Astrocyte (in vitro differentiated cells and primary cell): ENCODE measurements around the gene TNIK. TPM values are rescaled to one million over a fixed set of nuclear protein-coding genes. Genes with fewer than 3 reads are reported as not detected.

Source experiments
- DNase-seq: peaks from one replicate; pipeline ENCODE4 v3.0.0-alpha.2; 2010; ENCODE audit warnings: low read depth
- FAIRE-seq: peaks from 2 replicates; lab custom pipeline; 2011; peaks lifted over from hg19 to GRCh38; lab: Jason Lieb, UNC
- H2AFZ ChIP-seq: 2 replicates; pipeline ENCODE4 v1.6.0; 2012; ENCODE audit warnings: low read depth, low read length, inconsistent platforms
- H3K27ac ChIP-seq: 2 replicates; pipeline ENCODE4 v1.5.1; 2011; ENCODE audit warnings: low read depth, low read length, inconsistent platforms
- H3K27me3 ChIP-seq: 2 replicates; pipeline ENCODE4 v1.6.0; 2011; ENCODE audit warnings: low read length, inconsistent platforms; ENCODE audit not compliant: insufficient read depth
- H3K36me3 ChIP-seq: 2 replicates; pipeline ENCODE4 v1.5.1; 2011; ENCODE audit warnings: low read length, inconsistent platforms; ENCODE audit not compliant: insufficient read depth
- H3K4me1 ChIP-seq: 2 replicates; pipeline ENCODE4 v1.5.1; 2011; ENCODE audit warnings: low read length, inconsistent platforms; ENCODE audit not compliant: insufficient read depth
- H3K4me2 ChIP-seq: 2 replicates; pipeline ENCODE4 v1.6.0; 2012; ENCODE audit warnings: low read length, inconsistent platforms
- H3K4me3 ChIP-seq: 2 replicates; pipeline ENCODE4 v1.5.1; 2011; ENCODE audit warnings: low read depth, mild to moderate bottlenecking, low read length, inconsistent platforms; ENCODE audit not compliant: insufficient read depth
- H3K79me2 ChIP-seq: 2 replicates; pipeline ENCODE4 v1.6.0; 2012; ENCODE audit warnings: mild to moderate bottlenecking, low read length, inconsistent platforms; ENCODE audit not compliant: insufficient read depth
- H3K9ac ChIP-seq: 2 replicates; pipeline ENCODE4 v1.6.0; 2012; ENCODE audit warnings: mild to moderate bottlenecking, low read length, inconsistent platforms
- H3K9me3 ChIP-seq: 2 replicates; pipeline ENCODE4 v1.5.1; 2012; ENCODE audit warnings: low read depth, mild to moderate bottlenecking, low read length, inconsistent platforms; ENCODE audit not compliant: insufficient read depth
- H4K20me1 ChIP-seq: 2 replicates; pipeline ENCODE4 v1.6.0; 2012; ENCODE audit warnings: low read length, inconsistent platforms; ENCODE audit not compliant: insufficient read depth
- H3K27ac Mint-ChIP-seq: one replicate; pipeline ENCODE4 v1.8.0; 2021; ENCODE audit warnings: mild to moderate bottlenecking, mixed read lengths; ENCODE audit not compliant: unreplicated experiment
- H3K27me3 Mint-ChIP-seq: one replicate; pipeline ENCODE4 v1.8.0; 2021; ENCODE audit warnings: low read depth, mixed read lengths; ENCODE audit not compliant: unreplicated experiment
- H3K36me3 Mint-ChIP-seq: one replicate; pipeline ENCODE4 v1.8.0; 2021; ENCODE audit warnings: low read depth, mixed read lengths; ENCODE audit not compliant: unreplicated experiment
- H3K4me1 Mint-ChIP-seq: one replicate; pipeline ENCODE4 v1.8.0; 2021; ENCODE audit warnings: low read depth, mixed read lengths; ENCODE audit not compliant: unreplicated experiment
- H3K4me3 Mint-ChIP-seq: one replicate; pipeline ENCODE4 v1.8.0; 2021; ENCODE audit warnings: mild to moderate bottlenecking, moderate library complexity, mixed read lengths; ENCODE audit not compliant: unreplicated experiment
- H3K9me3 Mint-ChIP-seq: one replicate; pipeline ENCODE4 v1.8.0; 2021; ENCODE audit warnings: mild to moderate bottlenecking, mixed read lengths; ENCODE audit not compliant: unreplicated experiment
- EZH2 ChIP-seq: IDR thresholded peaks from 2 replicates; pipeline ENCODE4 v1.6.1; 2012; ENCODE audit warnings: mild to moderate bottlenecking, low read length, inconsistent platforms; ENCODE audit not compliant: insufficient read depth
- total RNA-seq: library from RNA; stranded (reverse); gene quantifications from 2 replicates; pipeline ENCODE4 v1.2.1, GENCODE V29; 2021
- TF ChIP-seq, protein P1 (sequence below): IDR thresholded peaks from 2 replicates; pipeline ENCODE4 v1.5.1; 2011; ENCODE audit warnings: low read depth, mild to moderate bottlenecking, inconsistent platforms, low read length, moderate library complexity; ENCODE audit not compliant: insufficient read depth

TNIK gene
- total RNA-seq, 1 donor from 2014 or later, result 70.0 TPM

DNA sequence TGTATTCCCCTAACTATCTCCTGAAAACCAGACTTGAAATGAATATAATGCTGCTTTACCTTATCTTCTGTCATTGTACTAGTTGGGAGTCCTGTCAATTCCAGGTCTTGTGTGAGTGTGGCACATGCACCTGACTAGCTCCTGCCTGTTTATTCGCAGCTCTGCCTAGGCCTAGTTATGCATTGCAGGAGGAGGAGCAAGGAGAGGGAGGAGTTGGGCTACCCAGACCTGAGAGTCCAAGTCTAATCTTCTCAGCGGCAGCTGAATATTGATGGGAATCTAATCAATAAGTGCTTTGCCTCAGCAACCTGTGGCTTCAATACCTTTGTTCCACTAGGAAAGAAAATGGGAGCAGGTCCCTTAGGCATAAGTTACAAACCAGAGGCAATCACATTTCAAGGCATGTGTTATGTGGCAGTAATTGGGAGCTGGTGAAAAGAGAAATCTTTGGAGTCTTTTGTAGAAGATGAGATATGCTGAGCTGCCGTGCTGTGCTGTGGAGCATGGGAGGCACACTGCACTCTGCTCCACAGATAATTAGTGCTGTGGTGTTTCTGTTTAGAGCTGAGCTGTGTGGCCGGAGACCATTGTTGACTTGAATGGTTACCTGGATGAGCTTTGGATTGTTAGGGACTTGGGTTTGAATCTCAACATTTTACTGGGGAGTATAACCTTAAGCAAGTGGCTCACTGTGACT is 433.5 kb downstream of the TNIK start, which contains the start of gene SLC2A2:
Gene SLC2A2 (minus strand): TSS at position 124 of the 697 bp plus-strand sequence. CDS start 50 bp downstream, at position 74.
- TF ChIP-seq, protein P1, sequence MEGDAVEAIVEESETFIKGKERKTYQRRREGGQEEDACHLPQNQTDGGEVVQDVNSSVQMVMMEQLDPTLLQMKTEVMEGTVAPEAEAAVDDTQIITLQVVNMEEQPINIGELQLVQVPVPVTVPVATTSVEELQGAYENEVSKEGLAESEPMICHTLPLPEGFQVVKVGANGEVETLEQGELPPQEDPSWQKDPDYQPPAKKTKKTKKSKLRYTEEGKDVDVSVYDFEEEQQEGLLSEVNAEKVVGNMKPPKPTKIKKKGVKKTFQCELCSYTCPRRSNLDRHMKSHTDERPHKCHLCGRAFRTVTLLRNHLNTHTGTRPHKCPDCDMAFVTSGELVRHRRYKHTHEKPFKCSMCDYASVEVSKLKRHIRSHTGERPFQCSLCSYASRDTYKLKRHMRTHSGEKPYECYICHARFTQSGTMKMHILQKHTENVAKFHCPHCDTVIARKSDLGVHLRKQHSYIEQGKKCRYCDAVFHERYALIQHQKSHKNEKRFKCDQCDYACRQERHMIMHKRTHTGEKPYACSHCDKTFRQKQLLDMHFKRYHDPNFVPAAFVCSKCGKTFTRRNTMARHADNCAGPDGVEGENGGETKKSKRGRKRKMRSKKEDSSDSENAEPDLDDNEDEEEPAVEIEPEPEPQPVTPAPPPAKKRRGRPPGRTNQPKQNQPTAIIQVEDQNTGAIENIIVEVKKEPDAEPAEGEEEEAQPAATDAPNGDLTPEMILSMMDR, result no peak
- no peak for TF ChIP-seq EZH2
- DNase-seq (no peak), FAIRE-seq (no peak)
- Histone ChIP-seq H3K36me3 (no peaks in the 10 kb centered on the region), H3K27me3 (no peaks in the 10 kb centered on the region), H4K20me1 (no peaks in the 10 kb centered on the region), H3K4me3 (no peak within 1 kb of the TSS), H3K27ac (no peak within 1 kb of the TSS), H3K79me2 (no peaks in the 10 kb centered on the region), H3K4me1 (peaks cover 21% of the 10 kb centered on the region), H3K9ac (no peak within 1 kb of the TSS), H2AFZ (no peak within 1 kb of the TSS), H3K4me2 (peak within 1 kb of the TSS; percentile 88), H3K9me3 (no peaks in the 10 kb centered on the region)
- no peak within 1 kb of the TSS for H3K4me3 Mint-ChIP-seq
- peaks cover 5% of the 10 kb centered on the region for H3K27me3 Mint-ChIP-seq
- H3K27ac Mint-ChIP-seq, result peak within 1 kb of the TSS; percentile 43
- H3K4me1 Mint-ChIP-seq, result no peaks in the 10 kb centered on the region
- no peaks in the 10 kb centered on the region for H3K9me3 Mint-ChIP-seq
- H3K36me3 Mint-ChIP-seq, result no peaks in the 10 kb centered on the region

DNA sequence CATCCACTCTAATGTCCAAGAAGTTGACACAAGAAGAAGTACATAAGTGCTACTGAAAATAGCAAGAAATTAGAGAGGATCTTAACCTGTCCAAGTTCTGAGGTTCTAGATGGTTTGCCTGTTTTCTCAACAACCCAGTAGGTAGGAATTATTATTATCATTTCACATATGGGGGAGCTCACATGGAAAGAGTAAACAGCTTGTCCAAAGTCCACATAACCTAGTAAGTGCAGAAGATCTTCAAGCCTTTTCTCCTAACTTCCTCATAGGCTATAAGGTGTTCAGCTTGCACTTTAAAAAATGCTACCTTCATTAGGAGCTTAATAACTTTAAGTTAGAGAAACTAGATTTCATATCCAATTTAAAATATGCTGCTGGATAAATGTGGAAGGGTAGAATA is 436.6 kb downstream of the TNIK start:
- Histone ChIP-seq H3K9me3 (no peaks in the 10 kb centered on the region), H3K4me3 (no peak overlapping the region), H2AFZ (no peak overlapping the region), H3K27ac (no peak overlapping the region), H3K27me3 (no peaks in the 10 kb centered on the region), H3K9ac (no peak overlapping the region), H3K36me3 (no peaks in the 10 kb centered on the region), H3K4me2 (no peak overlapping the region), H4K20me1 (no peaks in the 10 kb centered on the region), H3K79me2 (no peaks in the 10 kb centered on the region), H3K4me1 (peaks cover 8% of the 10 kb centered on the region)
- TF ChIP-seq, protein P1, result no peak
- no peak for TF ChIP-seq EZH2
- Mint-ChIP-seq H3K36me3 (no peaks in the 10 kb centered on the region), H3K27me3 (peaks cover 5% of the 10 kb centered on the region), H3K4me1 (peaks cover 4% of the 10 kb centered on the region), H3K4me3 (no peak overlapping the region), H3K27ac (no peak overlapping the region), H3K9me3 (no peaks in the 10 kb centered on the region)
- no peak for FAIRE-seq
- no peak for DNase-seq

DNA sequence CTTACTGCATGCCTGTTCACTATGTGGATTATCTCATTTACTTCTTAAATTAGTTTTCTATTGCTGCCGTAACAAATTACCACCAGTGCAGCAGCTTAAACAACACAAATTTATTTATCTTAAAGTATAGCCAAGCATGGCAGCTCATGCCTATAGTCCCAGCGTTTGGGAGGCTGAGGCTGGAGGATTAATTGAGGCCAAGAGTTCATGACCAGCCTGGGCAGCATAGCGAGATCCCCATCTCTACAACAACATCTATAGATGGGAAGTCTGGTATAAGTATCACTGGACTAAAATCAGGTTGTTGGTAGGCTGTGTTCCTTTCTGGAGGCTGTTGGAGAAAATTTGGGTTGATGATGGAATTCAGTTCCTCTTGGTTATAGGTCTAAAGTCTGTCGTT is 438.8 kb downstream of the TNIK start:
- no peak overlapping the region for H3K27ac Mint-ChIP-seq
- no peak for DNase-seq

More for the DNA sequence above, 438.8 kb downstream of the TNIK start:
- Mint-ChIP-seq H3K9me3 (no peaks in the 10 kb centered on the region), H3K36me3 (no peaks in the 10 kb centered on the region), H3K4me1 (peaks cover 6% of the 10 kb centered on the region), H3K4me3 (no peak overlapping the region), H3K27me3 (peaks cover 5% of the 10 kb centered on the region)
- Histone ChIP-seq H3K9me3 (no peaks in the 10 kb centered on the region), H3K36me3 (no peaks in the 10 kb centered on the region), H3K4me3 (no peak overlapping the region), H3K27me3 (no peaks in the 10 kb centered on the region), H3K4me1 (no peaks in the 10 kb centered on the region), H3K27ac (no peak overlapping the region), H4K20me1 (no peaks in the 10 kb centered on the region), H3K9ac (no peak overlapping the region), H3K79me2 (no peaks in the 10 kb centered on the region), H3K4me2 (no peak overlapping the region), H2AFZ (no peak overlapping the region)
- TF ChIP-seq EZH2, result no peak
- TF ChIP-seq, protein P1, result no peak
- no peak for FAIRE-seq
